Stimulated activated naive CD8-positive, alpha-beta T cell treated with anti-CD3 and anti-CD28 coated beads, Interleukin-15, amount 100 ng/mL, for 72 hours (primary cell): Measurements from ENCODE around the gene SPCS2.

Experiments
- ATAC-seq: fragments of 150-1000 bp; cut with Tn5 transposase; 2 replicates; pipeline ENCODE4 v1.10.0; 2021; ENCODE audit warnings: mild to moderate bottlenecking, moderate library complexity
- DNase-seq, 2 donors: peaks; one replicate each; pipeline ENCODE4 v3.0.0; 2021 to 2022
- H3K27ac Mint-ChIP-seq, 2 donors: one replicate each; pipeline ENCODE4 v1.8.0; 2022; ENCODE audit warnings: mild to moderate bottlenecking in 2 of 2, mixed read lengths in 2 of 2, moderate library complexity in 2 of 2
- H3K27me3 Mint-ChIP-seq: one replicate; pipeline ENCODE4 v1.8.0; 2022; ENCODE audit warnings: mixed read lengths
- H3K4me1 Mint-ChIP-seq: one replicate; pipeline ENCODE4 v1.8.0; 2022; ENCODE audit warnings: mild to moderate bottlenecking, mixed read lengths
- H3K4me3 Mint-ChIP-seq, 2 donors: one replicate each; pipeline ENCODE4 v1.8.0; 2022; ENCODE audit warnings: mild to moderate bottlenecking in 2 of 2, mixed read lengths in 2 of 2, moderate library complexity in 1 of 2
- H3K9me3 Mint-ChIP-seq, 2 donors: one replicate each; pipeline ENCODE4 v1.8.0; 2022; ENCODE audit warnings: mixed read lengths in 2 of 2

Gene SPCS2

GRCh38 chr11:74948898-74949752 is at the start of gene SPCS2, which contains the start of gene XRRA1:
SPCS2 (plus strand) TSS chr11:74949266; CDS start chr11:74949286, 20 bp downstream.
XRRA1 (minus strand) TSS chr11:74949091; CDS start chr11:74940878, 8,213 bp downstream.
- Mint-ChIP-seq H3K9me3 (no peaks in the 10 kb centered on the region), H3K27ac (peak within 1 kb of the TSS; percentile 99), H3K4me3 (peak within 1 kb of the TSS; percentile 91 to 97), H3K4me1 (peaks cover 34% of the 10 kb centered on the region), H3K27me3 (no peaks in the 10 kb centered on the region)
- DNase-seq (peak; percentile 98 to 99), ATAC-seq (peak; percentile 99)

GRCh38 chr11:74902342-74902741 is 46.7 kb upstream of the SPCS2 start:
- no peak for ATAC-seq
- peaks cover 33 to 40% of the 10 kb centered on the region in 2 donors for H3K9me3 Mint-ChIP-seq
- no peak overlapping the region for H3K27ac Mint-ChIP-seq
- no peak overlapping the region for H3K4me3 Mint-ChIP-seq
- no peak for DNase-seq
- H3K4me1 Mint-ChIP-seq = no peaks in the 10 kb centered on the region
- H3K27me3 Mint-ChIP-seq = no peaks in the 10 kb centered on the region

- DNase-seq = no peak
- no peaks in the 10 kb centered on the region for H3K27me3 Mint-ChIP-seq
- no peak overlapping the region for H3K27ac Mint-ChIP-seq
- peaks cover 16 to 20% of the 10 kb centered on the region in 2 donors for H3K9me3 Mint-ChIP-seq
- H3K4me1 Mint-ChIP-seq = no peaks in the 10 kb centered on the region
- no peak overlapping the region for H3K4me3 Mint-ChIP-seq
- no peak for ATAC-seq
Measured at GRCh38 chr11:74905326-74905725, 43.7 kb upstream of the SPCS2 start.

- Mint-ChIP-seq H3K4me3 (no peak overlapping the region), H3K4me1 (no peaks in the 10 kb centered on the region), H3K27me3 (no peaks in the 10 kb centered on the region), H3K27ac (no peak overlapping the region), H3K9me3 (no peaks in the 10 kb centered on the region)
- ATAC-seq = no peak
- DNase-seq = no peak
Measured at GRCh38 chr11:74909385-74909784, 39.7 kb upstream of the SPCS2 start.

- H3K9me3 Mint-ChIP-seq = no peaks in the 10 kb centered on the region
- no peaks in the 10 kb centered on the region for H3K27me3 Mint-ChIP-seq
- DNase-seq = no peak
- ATAC-seq = no peak
- H3K27ac Mint-ChIP-seq = no peak overlapping the region
- H3K4me1 Mint-ChIP-seq = no peaks in the 10 kb centered on the region
- no peak overlapping the region for H3K4me3 Mint-ChIP-seq
Measured at GRCh38 chr11:74909812-74910211, 39.3 kb upstream of the SPCS2 start.

- no peaks in the 10 kb centered on the region for H3K27me3 Mint-ChIP-seq
- H3K4me1 Mint-ChIP-seq = peaks cover 9% of the 10 kb centered on the region
- no peak overlapping the region for H3K4me3 Mint-ChIP-seq
- ATAC-seq = no peak
- no peak overlapping the region for H3K27ac Mint-ChIP-seq
- no peak for DNase-seq
- H3K9me3 Mint-ChIP-seq = no peaks in the 10 kb centered on the region
Measured at GRCh38 chr11:74923125-74923524, 25.9 kb upstream of the SPCS2 start.

- H3K27ac Mint-ChIP-seq = peak overlapping the region in 1 of 2 donors; percentile 54
- DNase-seq = no peak
- no peak overlapping the region for H3K4me3 Mint-ChIP-seq
Measured at GRCh38 chr11:74925281-74925680, 23.8 kb upstream of the SPCS2 start.

GRCh38 chr11:74926304-74927030 is 22.6 kb upstream of the SPCS2 start:
- Mint-ChIP-seq H3K27ac (peak overlapping the region in 1 of 2 donors; percentile 34), H3K4me3 (no peak overlapping the region), H3K4me1 (peaks cover 9% of the 10 kb centered on the region), H3K27me3 (no peaks in the 10 kb centered on the region), H3K9me3 (no peaks in the 10 kb centered on the region)
- ATAC-seq (peak; percentile 96), DNase-seq (peak; percentile 27 to 59)

More at GRCh38 chr11:74925281-74925680, 23.8 kb upstream of the SPCS2 start:
- no peak for ATAC-seq
- Mint-ChIP-seq H3K9me3 (no peaks in the 10 kb centered on the region), H3K27me3 (no peaks in the 10 kb centered on the region), H3K4me1 (peaks cover 9% of the 10 kb centered on the region)

GRCh38 chr11:74927496-74927895 is 21.6 kb upstream of the SPCS2 start:
- H3K27ac Mint-ChIP-seq = no peak overlapping the region
- DNase-seq = no peak
- no peak for ATAC-seq
- no peaks in the 10 kb centered on the region for H3K9me3 Mint-ChIP-seq
- H3K4me1 Mint-ChIP-seq = peaks cover 15% of the 10 kb centered on the region
- H3K4me3 Mint-ChIP-seq = no peak overlapping the region
- no peaks in the 10 kb centered on the region for H3K27me3 Mint-ChIP-seq

- ATAC-seq (peak; percentile 60), DNase-seq (peak; percentile 62)
- H3K9me3 Mint-ChIP-seq = no peaks in the 10 kb centered on the region
- peaks cover 16% of the 10 kb centered on the region for H3K4me1 Mint-ChIP-seq
- no peaks in the 10 kb centered on the region for H3K27me3 Mint-ChIP-seq
- H3K4me3 Mint-ChIP-seq = no peak overlapping the region
- H3K27ac Mint-ChIP-seq = no peak overlapping the region
Measured at GRCh38 chr11:74929431-74930363, 19.4 kb upstream of the SPCS2 start.

- peaks cover 7% of the 10 kb centered on the region for H3K4me1 Mint-ChIP-seq
- H3K9me3 Mint-ChIP-seq = no peaks in the 10 kb centered on the region
- DNase-seq (peak in 1 of 2 donors; percentile 16), ATAC-seq (peak; percentile 51)
- H3K4me3 Mint-ChIP-seq = no peak overlapping the region
- H3K27me3 Mint-ChIP-seq = no peaks in the 10 kb centered on the region
- no peak overlapping the region for H3K27ac Mint-ChIP-seq
Measured at GRCh38 chr11:74932169-74932568, 16.9 kb upstream of the SPCS2 start.

- DNase-seq (peak in 1 of 2 donors; percentile 54), ATAC-seq (peak; percentile 93)
- no peak overlapping the region for H3K4me3 Mint-ChIP-seq
- peaks cover 7% of the 10 kb centered on the region for H3K4me1 Mint-ChIP-seq
- H3K27me3 Mint-ChIP-seq = no peaks in the 10 kb centered on the region
- H3K27ac Mint-ChIP-seq = peak overlapping the region in 1 of 2 donors; percentile 43
- no peaks in the 10 kb centered on the region for H3K9me3 Mint-ChIP-seq
Measured at GRCh38 chr11:74932797-74933196, 16.3 kb upstream of the SPCS2 start.

- Mint-ChIP-seq H3K4me3 (peak overlapping the region in 1 of 2 donors; percentile 43), H3K4me1 (peaks cover 7% of the 10 kb centered on the region)
- ATAC-seq = no peak
Measured at GRCh38 chr11:74933765-74934164, 15.3 kb upstream of the SPCS2 start.

GRCh38 chr11:74935285-74935684 is 13.8 kb upstream of the SPCS2 start:
- H3K27me3 Mint-ChIP-seq = no peaks in the 10 kb centered on the region
- H3K27ac Mint-ChIP-seq = no peak overlapping the region
- no peak for ATAC-seq
- H3K9me3 Mint-ChIP-seq = no peaks in the 10 kb centered on the region
- DNase-seq = no peak
- no peak overlapping the region for H3K4me3 Mint-ChIP-seq
- peaks cover 7% of the 10 kb centered on the region for H3K4me1 Mint-ChIP-seq

More at GRCh38 chr11:74933765-74934164, 15.3 kb upstream of the SPCS2 start:
- no peaks in the 10 kb centered on the region for H3K9me3 Mint-ChIP-seq
- no peak overlapping the region for H3K27ac Mint-ChIP-seq
- no peak for DNase-seq
- no peaks in the 10 kb centered on the region for H3K27me3 Mint-ChIP-seq

GRCh38 chr11:74936087-74936486 is 13.0 kb upstream of the SPCS2 start:
- no peak for ATAC-seq
- DNase-seq = no peak
- H3K27me3 Mint-ChIP-seq = no peaks in the 10 kb centered on the region
- H3K9me3 Mint-ChIP-seq = no peaks in the 10 kb centered on the region
- no peak overlapping the region for H3K27ac Mint-ChIP-seq
- H3K4me1 Mint-ChIP-seq = peaks cover 7% of the 10 kb centered on the region
- no peak overlapping the region for H3K4me3 Mint-ChIP-seq
